GM12878 (cell line): ENCODE results near the gene CADM2. TPM values are rescaled to one million over a fixed set of nuclear protein-coding genes. Genes with fewer than 3 reads are reported as not detected.

ENCODE experiments used
- ATAC-seq: fragments of 200-7000 bp; cut with Tn5 transposase; 3 replicates; pipeline ENCODE4 v1.9.1; 2020; ENCODE audit warnings: mild to moderate bottlenecking, moderate library complexity
- BruUV-seq: library from RNA; stranded (reverse); fragments of 400-500 nt; replicated peaks from 2 replicates; lab custom pipeline; 2021; lab: Mats Ljungman, UMichigan
- CTCF ChIA-PET: fragments of 300-600 bp; sonication (Branson Sonifier 250); formaldehyde crosslinking; extraction: SDS; loops from one replicate; lab custom pipeline; 2021; ENCODE audit warnings: inconsistent platforms; lab: Yijun Ruan, JAX
- POLR2A ChIA-PET: fragments of 350-600 bp; formaldehyde crosslinking; extraction: SDS; loops from one replicate; lab custom pipeline; 2021; ENCODE audit warnings: inconsistent platforms; lab: Charles Lee
- RAD21 ChIA-PET: fragments of 300-600 bp; sonication (Branson Sonifier 250); formaldehyde crosslinking; loops from one replicate; lab custom pipeline; 2023; ENCODE audit warnings: antibody characterized with exemption; ENCODE audit not compliant: unreplicated experiment; lab: Charles Lee
- SMC1A ChIA-PET: fragments of 300-600 bp; sonication (Branson Sonifier 250); formaldehyde crosslinking; loops from one replicate; lab custom pipeline; 2023; ENCODE audit not compliant: unreplicated experiment, uncharacterized antibody; lab: Charles Lee
- DNase-seq: peaks from one replicate; pipeline ENCODE4 v3.0.0-alpha.2; 2011; ENCODE audit warnings: low read depth, low spot score
- FAIRE-seq: peaks from 3 replicates; lab custom pipeline; 2011; peaks lifted over from hg19 to GRCh38; lab: Jason Lieb, UNC
- H2AFZ ChIP-seq: 2 replicates; pipeline ENCODE4 v1.6.0; 2011; ENCODE audit warnings: low read depth, low read length, control low read depth; ENCODE audit not compliant: control insufficient read depth
- H3K27ac ChIP-seq: 2 replicates; pipeline ENCODE4 v1.5.1; 2011; ENCODE audit warnings: control low read depth; ENCODE audit not compliant: control insufficient read depth, insufficient read depth
- H3K27me3 ChIP-seq, 2 experiments: replicated peaks in 1 of 2; 2 replicates each; pipeline versions ENCODE4 v1.6.0 to v1.6.1; 2011; ENCODE audit warnings: low read length in 1 of 2; ENCODE audit not compliant: control insufficient read depth in 2 of 2, insufficient read depth in 2 of 2
- H3K36me3 ChIP-seq, 2 experiments: 2 replicates each; pipeline ENCODE4 v1.5.1; 2011; ENCODE audit warnings: low read length in 1 of 2; ENCODE audit not compliant: control insufficient read depth in 2 of 2, insufficient read depth in 2 of 2
- H3K4me1 ChIP-seq: 2 replicates; pipeline ENCODE4 v1.6.1; 2011; ENCODE audit warnings: mild to moderate bottlenecking, low read length, moderate library complexity, mixed read lengths; ENCODE audit not compliant: control insufficient read depth, insufficient read depth
- H3K4me2 ChIP-seq: 2 replicates; pipeline ENCODE4 v1.6.0; 2011; ENCODE audit warnings: control low read depth; ENCODE audit not compliant: control insufficient read depth, insufficient read depth
- H3K4me3 ChIP-seq: fragments of 200-600 bp; sonication (generic); 2 replicates; pipeline ENCODE4 v1.5.1; 2016
- H3K79me2 ChIP-seq: 2 replicates; pipeline ENCODE4 v1.6.0; 2011; ENCODE audit warnings: low read length; ENCODE audit not compliant: control insufficient read depth, insufficient read depth
- H3K9ac ChIP-seq: 2 replicates; pipeline ENCODE4 v1.8.0; 2011; ENCODE audit warnings: low read length, control low read depth, mixed read lengths; ENCODE audit not compliant: control insufficient read depth, insufficient read depth
- H3K9me3 ChIP-seq: replicated peaks from 3 replicates; pipeline ENCODE4 v1.5.1; 2011; ENCODE audit warnings: mild to moderate bottlenecking, low read length; ENCODE audit not compliant: control insufficient read depth, insufficient read depth
- H4K20me1 ChIP-seq: 2 replicates; pipeline ENCODE4 v1.6.0; 2011; ENCODE audit not compliant: control insufficient read depth, insufficient read depth
- ATF2 ChIP-seq: IDR thresholded peaks from 2 replicates; pipeline ENCODE4 v1.6.1; 2012; ENCODE audit warnings: low read length, inconsistent platforms
- CEBPZ ChIP-seq: fragments of 150-350 bp; IDR thresholded peaks from 2 replicates; pipeline ENCODE4 v1.6.1; 2016; ENCODE audit warnings: low read depth, low read length
- ELK1 ChIP-seq: IDR thresholded peaks from 2 replicates; pipeline ENCODE4 v1.6.1; 2012; ENCODE audit warnings: low read depth, low read length, improper control_type of control experiment
- KDM1A ChIP-seq: fragments of 200-600 bp; sonication (generic); IDR thresholded peaks from 2 replicates; pipeline ENCODE4 v1.6.1; 2016; ENCODE audit warnings: borderline replicate concordance
- NFYB ChIP-seq: IDR thresholded peaks from 2 replicates; pipeline ENCODE4 v1.6.1; 2011; ENCODE audit warnings: low read depth, mild to moderate bottlenecking, low read length, improper control_type of control experiment, moderate library complexity; ENCODE audit not compliant: insufficient read depth
- NR2F1 ChIP-seq: fragments of 450-650 bp; conservative IDR thresholded peaks from 2 replicates; pipeline ENCODE4 v1.6.1; 2017; ENCODE audit warnings: mild to moderate bottlenecking
- PBX3 ChIP-seq: IDR thresholded peaks from 2 replicates; pipeline ENCODE4 v1.6.1; 2011; ENCODE audit warnings: mild to moderate bottlenecking, low read depth, low read length, moderate library complexity; ENCODE audit not compliant: insufficient replicate concordance
- TAF1 ChIP-seq: IDR thresholded peaks from 2 replicates; pipeline ENCODE4 v1.6.1; 2011; ENCODE audit warnings: mild to moderate bottlenecking, low read depth, low read length, borderline replicate concordance
- YY1 ChIP-seq: IDR thresholded peaks from 2 replicates; pipeline ENCODE4 v1.6.1; 2011; ENCODE audit warnings: low read depth, mild to moderate bottlenecking, low read length
- ZNF274 ChIP-seq: IDR thresholded peaks from one replicate; pipeline ENCODE4 v1.8.0; 2011; ENCODE audit not compliant: insufficient read length, insufficient read depth
- WGBS: methylation state at CpG from one replicate; pipeline ENCODE4 v1.1.6; 2016; ENCODE audit warnings: low lambda C conversion rate; ENCODE audit not compliant: insufficient replicate concordance, insufficient coverage; ENCODE audit errors: missing lambda C conversion rate; 5-methylcytosine and 5-hydroxymethylcytosine counted together
- in situ Hi-C: fragments of 300-500 bp; cut with MboI; formaldehyde crosslinking; loops from 9 replicates; pipeline ENCODE4 v1.14.3; 2018; ENCODE audit warnings: mixed read lengths
- intact Hi-C: fragments of 100-400 bp; cut with micrococcal nuclease; formaldehyde crosslinking; loops from one replicate; pipeline ENCODE4 v1.14.2; 2022; ENCODE audit not compliant: unreplicated experiment
- polyA plus RNA-seq, 11 experiments: library from polyadenylated mRNA; depleted of rRNA in 4 of 11; unstranded in 6 of 11; stranded (reverse) in 5 of 11; fragments of >200 nt; fragmentation: Nextera tagmentation in 4 of 11; fragmentation: Illumina TruSeq in 1 of 11; extraction: Ambion mirVana in 4 of 11; extraction: Trizol in 1 of 11; gene quantifications; 1 replicate in 1 of 11; 2 replicates in 10 of 11; pipeline versions ENCODE4 v1.2.1 to v1.2.3, GENCODE V29; 2011 to 2016; ENCODE audit warnings: inconsistent platforms in 2 of 11, missing spikeins in 2 of 11, low read depth in 1 of 11
- total RNA-seq, 4 experiments: library from RNA; depleted of rRNA in 3 of 4; stranded (reverse); fragments of >200 nt in 3 of 4; fragmentation: Illumina TruSeq in 1 of 4; extraction: Trizol in 1 of 4; gene quantifications; 2 replicates each; pipeline versions ENCODE4 v1.2.1 to v1.2.3, GENCODE V29; 2013 to 2021

CADM2 gene
- total and polyA plus RNA-seq, 10 of the 15 experiments (the other 5 are each of a cell fraction or from before 2014, with no cell fraction given), result 0.13 TPM; not detected in 9

GRCh38 chr3:85570819-85571218 lies 612.0 kb downstream of the CADM2 start:
- DNase-seq (no peak), FAIRE-seq (no peak), ATAC-seq (no peak)
- H3K27me3 ChIP-seq, result no peaks in the 10 kb centered on the region
- no peak overlapping the region for H2AFZ ChIP-seq
- no peaks in the 10 kb centered on the region for H3K79me2 ChIP-seq
- H3K4me2 ChIP-seq, result no peak overlapping the region
- ChIA-PET SMC1A (interaction anchor here (1.1 kb wide), 1 partner anchor 217 kb away, joined by 3 read pairs; no protein-coding TSS in a partner anchor), RAD21 (interaction anchor here (1.0 to 1.5 kb wide), 2 partner anchors 8 to 11 kb away, joined by 3 read pairs; no protein-coding TSS in a partner anchor), POLR2A (no interaction called here), CTCF (interaction anchor here (0.9 kb wide), 1 partner anchor 9 kb away, joined by 4 read pairs; no protein-coding TSS in a partner anchor)
- in situ Hi-C loops (loop anchor here (5.0 kb wide), 1 partner anchor 1024 kb away; no protein-coding TSS in a partner anchor), intact Hi-C loops (no loop called here)
- no peaks in the 10 kb centered on the region for H4K20me1 ChIP-seq
- no peak for TF ChIP-seq CEBPZ
- no peak for TF ChIP-seq ZNF274
- TF ChIP-seq NR2F1, result no peak
- TF ChIP-seq KDM1A, result no peak
- no peak for TF ChIP-seq PBX3
- no peak for TF ChIP-seq YY1
- TF ChIP-seq ELK1, result no peak
- TF ChIP-seq TAF1, result no peak
- TF ChIP-seq NFYB, result no peak
- no peak for TF ChIP-seq ATF2
- no TSS peak for BruUV-seq
- no peak overlapping the region for H3K9ac ChIP-seq
- WGBS, result 2% methylated on average over 3 of the region's 3 CpGs
- H3K36me3 ChIP-seq, result no peaks in the 10 kb centered on the region
- no peak overlapping the region for H3K27ac ChIP-seq
- H3K4me3 ChIP-seq, result no peak overlapping the region
- no peaks in the 10 kb centered on the region for H3K9me3 ChIP-seq
- H3K4me1 ChIP-seq, result no peaks in the 10 kb centered on the region
